IMR-90 (cell line): Measurements from ENCODE around the gene RNF215. TPM values are rescaled to one million over a fixed set of nuclear protein-coding genes. Genes with fewer than 3 reads are reported as not detected.

Source experiments
- ATAC-seq: fragments of 200-7000 bp; cut with Tn5 transposase; 2 replicates; pipeline ENCODE4 v1.9.1; 2020; ENCODE audit warnings: low read depth, mild to moderate bottlenecking, moderate library complexity
- BruUV-seq: library from RNA; stranded (reverse); fragments of 400-500 nt; replicated peaks from 2 replicates; lab custom pipeline; 2021; lab: Mats Ljungman, UMichigan
- CTCF ChIA-PET: fragments of 300-600 bp; formaldehyde crosslinking; extraction: SDS; loops from one replicate; lab custom pipeline; 2021; ENCODE audit warnings: antibody characterized with exemption; lab: Yijun Ruan, JAX
- POLR2A ChIA-PET: fragments of 300-600 bp; sonication (Branson Sonifier 250); formaldehyde crosslinking; loops from one replicate; lab custom pipeline; 2022; ENCODE audit warnings: antibody characterized with exemption; ENCODE audit not compliant: unreplicated experiment; lab: Charles Lee
- DNase-seq: peaks from one replicate; pipeline ENCODE4 v3.0.0; 2013
- H2AFZ ChIP-seq: replicated peaks from 2 replicates; pipeline ENCODE3; 2013; ENCODE audit warnings: low read length, mild to moderate bottlenecking; ENCODE audit not compliant: poor library complexity
- H2AK5ac ChIP-seq: 2 replicates; pipeline ENCODE4 v1.6.1; 2013; ENCODE audit warnings: low read depth, low read length, inconsistent platforms
- H2AK9ac ChIP-seq: replicated peaks from 2 replicates; pipeline ENCODE3; 2013; ENCODE audit warnings: mild to moderate bottlenecking, low read depth, low read length, moderate library complexity; ENCODE audit not compliant: poor library complexity
- H2BK120ac ChIP-seq: 2 replicates; pipeline ENCODE4 v1.6.1; 2013; ENCODE audit warnings: low read depth, low read length, inconsistent platforms
- H2BK15ac ChIP-seq: 3 replicates; pipeline ENCODE4 v1.6.1; 2013; ENCODE audit warnings: low read depth, low read length, inconsistent platforms
- H2BK20ac ChIP-seq: 2 replicates; pipeline ENCODE4 v1.6.1; 2013; ENCODE audit warnings: low read depth, mild to moderate bottlenecking, inconsistent platforms, low read length, moderate library complexity
- H2BK5ac ChIP-seq: 2 replicates; pipeline ENCODE4 v1.6.1; 2013; ENCODE audit warnings: mild to moderate bottlenecking, low read depth, low read length, inconsistent platforms; ENCODE audit not compliant: poor library complexity, severe bottlenecking
- H3K14ac ChIP-seq: replicated peaks from 2 replicates; pipeline ENCODE4 v1.6.1; 2013; ENCODE audit warnings: low read depth, low read length, inconsistent platforms
- H3K18ac ChIP-seq: 2 replicates; pipeline ENCODE4 v1.6.1; 2013; ENCODE audit warnings: low read depth, low read length, control low read depth
- H3K23ac ChIP-seq: 2 replicates; pipeline ENCODE4 v1.6.1; 2013; ENCODE audit warnings: low read depth, low read length, inconsistent platforms
- H3K27ac ChIP-seq: 2 replicates; pipeline ENCODE4 v1.5.1; 2013; ENCODE audit warnings: mild to moderate bottlenecking, control low read depth, low read length; ENCODE audit not compliant: insufficient read depth
- H3K27me3 ChIP-seq: 2 replicates; pipeline ENCODE4 v1.6.1; 2013; ENCODE audit warnings: low read length; ENCODE audit not compliant: control insufficient read depth, insufficient read depth
- H3K36me3 ChIP-seq: 2 replicates; pipeline ENCODE4 v1.6.1; 2013; ENCODE audit warnings: low read length, mixed read lengths; ENCODE audit not compliant: control insufficient read depth, insufficient read depth
- H3K4ac ChIP-seq: 2 replicates; pipeline ENCODE4 v1.6.1; 2013; ENCODE audit warnings: low read depth, low read length, inconsistent platforms
- H3K4me1 ChIP-seq: 2 replicates; pipeline ENCODE4 v1.6.1; 2013; ENCODE audit warnings: low read length, mixed read lengths; ENCODE audit not compliant: control insufficient read depth, insufficient read depth
- H3K4me2 ChIP-seq: 2 replicates; pipeline ENCODE4 v1.6.1; 2013; ENCODE audit warnings: low read depth, mild to moderate bottlenecking, control low read depth, low read length, moderate library complexity
- H3K4me3 ChIP-seq: 2 replicates; pipeline ENCODE4 v1.5.1; 2013; ENCODE audit warnings: low read depth, mild to moderate bottlenecking, control low read depth, low read length, moderate library complexity; ENCODE audit not compliant: insufficient read depth
- H3K56ac ChIP-seq: 2 replicates; pipeline ENCODE4 v1.6.1; 2013; ENCODE audit warnings: low read length, inconsistent platforms; ENCODE audit not compliant: insufficient read depth; ENCODE audit errors: extremely low read depth
- H3K79me1 ChIP-seq, 2 experiments: 2 replicates each; pipeline ENCODE4 v1.6.1; 2013; ENCODE audit warnings: low read length in 2 of 2, inconsistent platforms in 1 of 2, low read depth in 1 of 2
- H3K9ac ChIP-seq: 2 replicates; pipeline ENCODE4 v1.6.1; 2013; ENCODE audit warnings: low read depth, low read length, control low read depth
- H3K9me1 ChIP-seq: 2 replicates; pipeline ENCODE4 v1.6.1; 2013; ENCODE audit warnings: low read length, inconsistent platforms; ENCODE audit not compliant: insufficient read depth
- H3K9me3 ChIP-seq: 2 replicates; pipeline ENCODE4 v1.6.1; 2013; ENCODE audit warnings: low read length; ENCODE audit not compliant: control insufficient read depth, insufficient read depth
- H4K20me1 ChIP-seq: 2 replicates; pipeline ENCODE4 v1.6.1; 2013; ENCODE audit warnings: low read length, inconsistent platforms; ENCODE audit not compliant: insufficient read depth
- H4K5ac ChIP-seq: 2 replicates; pipeline ENCODE4 v1.6.1; 2013; ENCODE audit warnings: mild to moderate bottlenecking, low read depth, low read length, control low read depth
- H4K8ac ChIP-seq, 2 experiments: 2 replicates each; pipeline ENCODE4 v1.6.1; 2013; ENCODE audit warnings: low read depth in 2 of 2, low read length in 2 of 2, control low read depth in 1 of 2, inconsistent platforms in 1 of 2
- H4K91ac ChIP-seq: 2 replicates; pipeline ENCODE4 v1.6.1; 2013; ENCODE audit warnings: low read depth, low read length, inconsistent platforms; ENCODE audit not compliant: insufficient read depth
- BHLHE40 ChIP-seq: fragments of 150-350 bp; IDR thresholded peaks from 2 replicates; pipeline ENCODE4 v1.6.1; 2016; ENCODE audit warnings: mild to moderate bottlenecking, low read depth, low read length
- CHD1 ChIP-seq: IDR thresholded peaks from 2 replicates; pipeline ENCODE4 v1.6.1; 2012; ENCODE audit warnings: low read depth, low read length, improper control_type of control experiment
- CTCF ChIP-seq: conservative IDR thresholded peaks from 2 replicates; pipeline ENCODE4 v1.5.1; 2012; ENCODE audit warnings: mild to moderate bottlenecking, low read depth, low read length, improper control_type of control experiment
- FOS ChIP-seq: fragments of 150-350 bp; IDR thresholded peaks from 2 replicates; pipeline ENCODE4 v1.6.1; 2016; ENCODE audit warnings: low read depth, low read length
- MAFK ChIP-seq: IDR thresholded peaks from 2 replicates; pipeline ENCODE4 v1.6.1; 2012; ENCODE audit warnings: low read depth, low read length, improper control_type of control experiment
- MAZ ChIP-seq: IDR thresholded peaks from 2 replicates; pipeline ENCODE4 v1.6.1; 2012; ENCODE audit warnings: low read depth, mild to moderate bottlenecking, low read length, improper control_type of control experiment, moderate library complexity, borderline replicate concordance
- MXI1 ChIP-seq: IDR thresholded peaks from 2 replicates; pipeline ENCODE4 v1.6.1; 2012; ENCODE audit warnings: low read depth, mild to moderate bottlenecking, low read length, moderate library complexity, borderline replicate concordance
- NFE2L2 ChIP-seq: fragments of 150-350 bp; IDR thresholded peaks from 2 replicates; pipeline ENCODE4 v1.6.1; 2016; ENCODE audit warnings: low read depth, mild to moderate bottlenecking, low read length
- POLR2A ChIP-seq: IDR thresholded peaks from 2 replicates; pipeline ENCODE4 v1.6.1; 2012; ENCODE audit warnings: mild to moderate bottlenecking, low read depth, low read length
- RAD21 ChIP-seq: IDR thresholded peaks from 2 replicates; pipeline ENCODE4 v1.6.1; 2012; ENCODE audit warnings: low read length, improper control_type of control experiment
- RCOR1 ChIP-seq: IDR thresholded peaks from 2 replicates; pipeline ENCODE4 v1.6.1; 2012; ENCODE audit warnings: mild to moderate bottlenecking, low read length, improper control_type of control experiment; ENCODE audit not compliant: insufficient replicate concordance
- RFX5 ChIP-seq: IDR thresholded peaks from 2 replicates; pipeline ENCODE4 v1.8.0; 2012; ENCODE audit warnings: low read depth, mild to moderate bottlenecking, low read length, moderate library complexity
- SMC3 ChIP-seq: fragments of 150-350 bp; IDR thresholded peaks from 2 replicates; pipeline ENCODE4 v1.6.1; 2016; ENCODE audit warnings: low read depth, mild to moderate bottlenecking, antibody characterized with exemption, low read length, moderate library complexity
- WGBS, 2 experiments: methylation state at CpG; one replicate each; pipeline versions ENCODE4 v1.1.5 to v1.1.7; 2013; ENCODE audit warnings: missing lambda C conversion rate in 2 of 2; ENCODE audit not compliant: insufficient read length in 1 of 2; ENCODE audit errors: extremely low coverage in 2 of 2; 5-methylcytosine and 5-hydroxymethylcytosine counted together
- dilution Hi-C: fragments of 300-500 bp; cut with HindIII; formaldehyde crosslinking; loops from one replicate; pipeline ENCODE4 v1.14.3; 2018; ENCODE audit warnings: low sequenced_read_pairs; ENCODE audit not compliant: unreplicated experiment
- in situ Hi-C: fragments of 300-500 bp; cut with MboI; formaldehyde crosslinking; loops from 3 replicates; pipeline ENCODE4 v1.14.3; 2019; ENCODE audit warnings: low sequenced_read_pairs, inconsistent platforms, mixed read lengths
- intact Hi-C: fragments of 100-400 bp; cut with micrococcal nuclease; formaldehyde crosslinking; loops from 2 replicates; pipeline ENCODE4 v1.10.0; 2022
- polyA plus RNA-seq, 3 experiments: library from polyadenylated mRNA; depleted of rRNA; stranded (reverse); fragments of >200 nt; gene quantifications; 2 replicates each; pipeline ENCODE4 v1.2.3, GENCODE V29; 2012; ENCODE audit warnings: low replicate concordance in 1 of 3
- total RNA-seq: library from RNA; depleted of rRNA; stranded (reverse); fragments of >200 nt; gene quantifications from 2 replicates; pipeline ENCODE4 v1.2.3, GENCODE V29; 2012
- TF ChIP-seq, protein P1 (sequence below): fragments of 150-350 bp; IDR thresholded peaks from 2 replicates; pipeline ENCODE4 v1.6.1; 2016; ENCODE audit warnings: low read depth, mild to moderate bottlenecking, low read length, moderate library complexity, borderline replicate concordance
- TF ChIP-seq, protein P2 (sequence below): fragments of 150-350 bp; IDR thresholded peaks from 2 replicates; pipeline ENCODE4 v1.6.1; 2017; ENCODE audit warnings: mild to moderate bottlenecking, antibody characterized with exemption, low read length, low read depth

Gene RNF215
- total and polyA plus RNA-seq, 2 of the 4 experiments (the other 2 are of a cell fraction) = 15.8 to 21.9 TPM

- TF ChIP-seq SMC3 (no peak), MAFK (no peak), MAZ (no peak), RFX5 (no peak), FOS (no peak), CTCF (no peak), CHD1 (no peak), POLR2A (no peak), MXI1 (no peak), RCOR1 (no peak), NFE2L2 (no peak), RAD21 (no peak), BHLHE40 (no peak)
- TF ChIP-seq, protein P1, sequence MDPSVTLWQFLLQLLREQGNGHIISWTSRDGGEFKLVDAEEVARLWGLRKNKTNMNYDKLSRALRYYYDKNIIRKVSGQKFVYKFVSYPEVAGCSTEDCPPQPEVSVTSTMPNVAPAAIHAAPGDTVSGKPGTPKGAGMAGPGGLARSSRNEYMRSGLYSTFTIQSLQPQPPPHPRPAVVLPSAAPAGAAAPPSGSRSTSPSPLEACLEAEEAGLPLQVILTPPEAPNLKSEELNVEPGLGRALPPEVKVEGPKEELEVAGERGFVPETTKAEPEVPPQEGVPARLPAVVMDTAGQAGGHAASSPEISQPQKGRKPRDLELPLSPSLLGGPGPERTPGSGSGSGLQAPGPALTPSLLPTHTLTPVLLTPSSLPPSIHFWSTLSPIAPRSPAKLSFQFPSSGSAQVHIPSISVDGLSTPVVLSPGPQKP = no peak
- TF ChIP-seq, protein P2, sequence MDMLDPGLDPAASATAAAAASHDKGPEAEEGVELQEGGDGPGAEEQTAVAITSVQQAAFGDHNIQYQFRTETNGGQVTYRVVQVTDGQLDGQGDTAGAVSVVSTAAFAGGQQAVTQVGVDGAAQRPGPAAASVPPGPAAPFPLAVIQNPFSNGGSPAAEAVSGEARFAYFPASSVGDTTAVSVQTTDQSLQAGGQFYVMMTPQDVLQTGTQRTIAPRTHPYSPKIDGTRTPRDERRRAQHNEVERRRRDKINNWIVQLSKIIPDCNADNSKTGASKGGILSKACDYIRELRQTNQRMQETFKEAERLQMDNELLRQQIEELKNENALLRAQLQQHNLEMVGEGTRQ = no peak
Measured at GRCh38 chr22:30332551-30332950, 54.7 kb downstream of the RNF215 start.

More at GRCh38 chr22:30332551-30332950, 54.7 kb downstream of the RNF215 start:
- ATAC-seq (no peak), DNase-seq (no peak)
- Histone ChIP-seq H3K4me1 (peaks cover 4% of the 10 kb centered on the region), H3K9me1 (peaks cover 16% of the 10 kb centered on the region), H4K8ac (no peak overlapping the region), H2AFZ (no peak overlapping the region), H2AK5ac (no peak overlapping the region), H3K23ac (no peak overlapping the region), H3K4me2 (no peak overlapping the region), H3K79me1 (peaks cover 2 to 7% of the 10 kb centered on the region in 2 experiments; a peak in 3 of 4 replicates), H3K4ac (no peak overlapping the region), H3K18ac (no peak overlapping the region), H2BK20ac (no peak overlapping the region), H3K4me3 (no peak overlapping the region), H2AK9ac (no peak overlapping the region), H3K9ac (no peak overlapping the region), H2BK120ac (no peak overlapping the region), H3K9me3 (no peaks in the 10 kb centered on the region), H4K20me1 (0 out of 2 replicates have a peak, but pooled peaks cover 3% of the 10 kb centered on the region), H4K91ac (no peak overlapping the region), H3K36me3 (peaks cover 58% of the 10 kb centered on the region), H2BK15ac (no peak overlapping the region), H3K27me3 (no peaks in the 10 kb centered on the region), H2BK5ac (no peak overlapping the region), H3K56ac (no peak overlapping the region), H3K27ac (no peak overlapping the region), H4K5ac (no peak overlapping the region), H3K14ac (no peak overlapping the region)
- BruUV-seq = no TSS peak
- WGBS, 2 experiments = 93% methylated on average over 3 of the region's 5 CpGs; no CpG with 5 or more reads in 1 of the 2 experiments
- in situ Hi-C loops (no loop called here), intact Hi-C loops (no loop called here), dilution Hi-C loops (no loop called here)
- CTCF ChIA-PET = no interaction called here
- POLR2A ChIA-PET = no interaction called here
